K562 (cell line): Measurements from ENCODE around the gene C9. TPM values are rescaled to one million over a fixed set of nuclear protein-coding genes. Genes with fewer than 3 reads are reported as not detected.

Experiments
- ATAC-seq: fragments of 200-7000 bp; cut with Tn5 transposase; 3 replicates; pipeline ENCODE4 v1.9.1; 2020; ENCODE audit warnings: moderate library complexity
- BruUV-seq: library from RNA; stranded (reverse); fragments of 400-500 nt; replicated peaks from 2 replicates; lab custom pipeline; 2021; lab: Mats Ljungman, UMichigan
- CTCF ChIA-PET: fragments of 300-600 bp; formaldehyde crosslinking; extraction: SDS; loops from one replicate; lab custom pipeline; 2021; ENCODE audit warnings: low intra/inter-chr PET ratio; lab: Yijun Ruan, JAX
- POLR2A ChIA-PET: fragments of 300-600, 350-650 bp; sonication (Branson Sonifier 250); formaldehyde crosslinking; extraction: SDS; loops from one replicate; lab custom pipeline; 2021; ENCODE audit warnings: antibody characterized with exemption, inconsistent platforms; lab: Yijun Ruan, JAX
- DNase-seq, 4 experiments: peaks; one replicate each; pipeline versions ENCODE4 v3.0.0 to v3.0.0-alpha.2; 2011 to 2018; ENCODE audit warnings: low spot score in 3 of 4, mixed read lengths in 3 of 4; ENCODE audit errors: extremely low read depth in 1 of 4
- FAIRE-seq: peaks from 2 replicates; lab custom pipeline; 2011; peaks lifted over from hg19 to GRCh38; lab: Jason Lieb, UNC
- H2AFZ ChIP-seq: 2 replicates; pipeline ENCODE4 v1.6.0; 2011; ENCODE audit warnings: low read depth, low read length, control low read depth, inconsistent platforms
- H3K27ac ChIP-seq: fragments of 200-600 bp; 3 replicates; pipeline ENCODE4 v1.8.0; 2011; ENCODE audit warnings: low read depth, mild to moderate bottlenecking, control low read depth, inconsistent platforms, low read length, moderate library complexity, mixed read lengths; ENCODE audit errors: extremely low read depth
- H3K27me3 ChIP-seq, 2 experiments: fragments of 300-600 bp in 1 of 2; 2 replicates in 1 of 2; 3 replicates in 1 of 2; pipeline versions ENCODE4 v1.6.0 to v1.8.0; 2011; ENCODE audit warnings: inconsistent platforms in 2 of 2, low read length in 2 of 2, mild to moderate bottlenecking in 1 of 2, mixed read lengths in 1 of 2, moderate library complexity in 1 of 2; ENCODE audit not compliant: control insufficient read depth in 2 of 2, insufficient read depth in 2 of 2
- H3K36me3 ChIP-seq: fragments of 300-600 bp; 3 replicates; pipeline ENCODE4 v1.8.0; 2011; ENCODE audit warnings: mild to moderate bottlenecking, low read length, inconsistent platforms; ENCODE audit not compliant: control insufficient read depth, insufficient read depth
- H3K4me1 ChIP-seq, 2 experiments: fragments of 200-600 bp in 1 of 2; replicated peaks in 1 of 2; 2 replicates in 1 of 2; 3 replicates in 1 of 2; pipeline versions ENCODE4 v1.5.1 to v1.8.0; 2011; ENCODE audit warnings: inconsistent platforms in 2 of 2, low read length in 2 of 2, mild to moderate bottlenecking in 1 of 2, mixed read lengths in 1 of 2, moderate library complexity in 1 of 2; ENCODE audit not compliant: control insufficient read depth in 2 of 2, insufficient read depth in 2 of 2
- H3K4me2 ChIP-seq: 2 replicates; pipeline ENCODE4 v1.6.1; 2011; ENCODE audit warnings: low read length, control low read depth, inconsistent platforms, mixed read lengths; ENCODE audit not compliant: insufficient read depth
- H3K4me3 ChIP-seq: fragments of 200-600 bp; sonication (generic), shearing (Covaris generic); 2 replicates; pipeline ENCODE4 v1.5.1; 2016; ENCODE audit warnings: control low read depth, inconsistent platforms
- H3K79me2 ChIP-seq: fragments of 200-600 bp; 3 replicates; pipeline ENCODE4 v1.8.0; 2011; ENCODE audit warnings: low read length, inconsistent platforms; ENCODE audit not compliant: control insufficient read depth, insufficient read depth
- H3K9ac ChIP-seq, 2 experiments: 2 replicates each; pipeline versions ENCODE4 v1.6.0 to v1.6.1; 2011; ENCODE audit warnings: low read depth in 2 of 2, low read length in 2 of 2, control low read depth in 1 of 2, inconsistent platforms in 1 of 2, mild to moderate bottlenecking in 1 of 2, mixed read lengths in 1 of 2; ENCODE audit not compliant: insufficient read depth in 1 of 2
- H3K9me1 ChIP-seq: one replicate; pipeline ENCODE4 v1.6.0; 2011; ENCODE audit warnings: inconsistent platforms, mild to moderate bottlenecking, low read length, moderate library complexity; ENCODE audit not compliant: control insufficient read depth, insufficient read depth
- H3K9me3 ChIP-seq: replicated peaks from 2 replicates; pipeline ENCODE4 v1.5.1; 2011; ENCODE audit warnings: low read depth, low read length, inconsistent platforms; ENCODE audit not compliant: control insufficient read depth, insufficient read depth
- H4K20me1 ChIP-seq: replicated peaks from 2 replicates; pipeline ENCODE4 v1.6.1; 2011; ENCODE audit warnings: low read length, inconsistent platforms, mixed read lengths; ENCODE audit not compliant: control insufficient read depth, insufficient read depth
- BCLAF1 ChIP-seq, 2 experiments: fragments of 450-650 bp in 1 of 2; IDR thresholded peaks; 2 replicates each; pipeline ENCODE4 v1.6.1; 2011 to 2017; ENCODE audit warnings: low read depth in 2 of 2, antibody characterized with exemption in 1 of 2, borderline replicate concordance in 1 of 2, low read length in 1 of 2, mild to moderate bottlenecking in 1 of 2, mixed read lengths in 1 of 2; ENCODE audit not compliant: control insufficient read depth in 1 of 2
- NELFE ChIP-seq: IDR thresholded peaks from 2 replicates; pipeline ENCODE4 v1.6.1; 2011; ENCODE audit warnings: mild to moderate bottlenecking; ENCODE audit not compliant: insufficient read depth, insufficient read length
- PHB2 ChIP-seq: fragments of 450-650 bp; IDR thresholded peaks from 2 replicates; pipeline ENCODE4 v1.6.1; 2017; ENCODE audit warnings: low read depth
- U2AF1 ChIP-seq: fragments of 200-400 bp; formaldehyde crosslinking; optimal IDR thresholded peaks from 2 replicates; pipeline ENCODE3; 2017; ENCODE audit warnings: mild to moderate bottlenecking, low read depth, low read length, moderate library complexity
- ZBTB34 ChIP-seq: fragments of 250-450 bp; sonication (Bioruptor Pico); IDR thresholded peaks from 2 replicates; pipeline ENCODE4 v1.8.0; 2021; ENCODE audit warnings: mild to moderate bottlenecking, moderate library complexity
- ZNF592 ChIP-seq: fragments of 450-650 bp; IDR thresholded peaks from 2 replicates; pipeline ENCODE4 v1.6.1; 2017; ENCODE audit warnings: antibody characterized with exemption, mild to moderate bottlenecking
- WGBS: fragments of 100-300 bp; shearing (Covaris generic); methylation state at CpG from one replicate; pipeline ENCODE4 v1.1.6; 2016; ENCODE audit warnings: low coverage, mixed read lengths; ENCODE audit not compliant: insufficient coverage; ENCODE audit errors: missing lambda C conversion rate; 5-methylcytosine and 5-hydroxymethylcytosine counted together
- in situ Hi-C: fragments of 300-500 bp; cut with MboI; formaldehyde crosslinking; loops from 4 replicates; pipeline ENCODE4 v1.15.0; 2018; ENCODE audit warnings: inconsistent platforms, mixed read lengths
- intact Hi-C: fragments of 100-400 bp; cut with micrococcal nuclease; formaldehyde crosslinking; loops from 2 replicates; pipeline ENCODE4 v1.14.2; 2022
- polyA plus RNA-seq, 8 experiments: library from polyadenylated mRNA; depleted of rRNA in 4 of 8; stranded (reverse) in 5 of 8; unstranded in 3 of 8; fragments of >200 nt; fragmentation: Nextera tagmentation in 2 of 8; fragmentation: Illumina TruSeq in 1 of 8; extraction: Ambion mirVana in 2 of 8; extraction: Trizol in 1 of 8; gene quantifications; 2 replicates each; pipeline versions ENCODE4 v1.2.1 to v1.2.3, GENCODE V29; 2011 to 2014; ENCODE audit warnings: inconsistent platforms in 1 of 8, missing spikeins in 1 of 8
- total RNA-seq, 7 experiments: library from RNA; depleted of rRNA in 6 of 7; stranded (reverse); fragments of >200 nt in 6 of 7; fragmentation: Illumina TruSeq in 2 of 7; extraction: Trizol in 2 of 7; gene quantifications; 2 replicates each; pipeline versions ENCODE4 v1.2.1 to v1.2.3, GENCODE V29; 2011 to 2021; ENCODE audit warnings: low replicate concordance in 1 of 7

C9 gene
- total and polyA plus RNA-seq, 9 of the 15 experiments (the other 6 are each of a cell fraction or from before 2014, with no cell fraction given) = 0.08 to 0.38 TPM; not detected in 7

GRCh38 chr5:39283231-39283818, 81.0 kb downstream of the C9 start:
- no peak overlapping the region for H3K4me3 ChIP-seq
- POLR2A ChIA-PET = no interaction called here
- H3K27ac ChIP-seq = no peak overlapping the region
- no peak overlapping the region for H3K9ac ChIP-seq
- CTCF ChIA-PET = interaction anchor here (0.7 to 4.2 kb wide), 4 partner anchors 65 to 278 kb away, joined by 3 to 26 read pairs (median 8); partner anchors contain the start of gene FYB1
- FAIRE-seq (peak; percentile 90), ATAC-seq (peak; percentile 100), DNase-seq (peak; percentile 33 to 84 (median 57))
- H3K4me1 ChIP-seq = no peaks in the 10 kb centered on the region; a peak in 1 of 5 replicates
- H3K4me2 ChIP-seq = no peak overlapping the region
- H3K9me1 ChIP-seq = no peaks in the 10 kb centered on the region
- in situ Hi-C loops (loop anchor here (5.0 kb wide), 1 partner anchor 136 kb away; no protein-coding TSS in a partner anchor), intact Hi-C loops (loop anchor here (1.0 to 10.0 kb wide), 5 partner anchors 66 to 359 kb away; no protein-coding TSS in a partner anchor)
- no peaks in the 10 kb centered on the region for H3K36me3 ChIP-seq
- H3K79me2 ChIP-seq = no peaks in the 10 kb centered on the region
- WGBS = 0% methylated on average over 3 of the region's 3 CpGs
- H2AFZ ChIP-seq = peak overlapping the region; percentile 64
- no peaks in the 10 kb centered on the region for H4K20me1 ChIP-seq
- no peaks in the 10 kb centered on the region for H3K27me3 ChIP-seq
- no peaks in the 10 kb centered on the region; the same call in 1 of the 2 replicates for H3K9me3 ChIP-seq
- no TSS peak for BruUV-seq
- no peak for TF ChIP-seq ZBTB34 (CRISPR knock-in tag)
- no peak for TF ChIP-seq BCLAF1 (IDR thresholded peaks at IDR 0.05; ENCODE audit: borderline replicate concordance in 1 of 2, control insufficient read depth in 1 of 2, low read depth in 2 of 2, low read length in 1 of 2)
- TF ChIP-seq ZNF592 = peak; percentile 39; the same call in 1 of the 2 replicates
- TF ChIP-seq NELFE = no peak
- no peak for TF ChIP-seq U2AF1
- TF ChIP-seq PHB2 = no peak
